Camera-type eye (tissue), 1 donor: Measurements from ENCODE around the gene TMEM40. TPM values are rescaled to one million over a fixed set of nuclear protein-coding genes. Genes with fewer than 3 reads are reported as not detected.

Source experiments
- total RNA-seq: library from RNA; depleted of rRNA; stranded (reverse); fragments of >200 nt; gene quantifications from one replicate; pipeline ENCODE4 v1.2.3, GENCODE V29; 2014

Gene TMEM40, protein sequence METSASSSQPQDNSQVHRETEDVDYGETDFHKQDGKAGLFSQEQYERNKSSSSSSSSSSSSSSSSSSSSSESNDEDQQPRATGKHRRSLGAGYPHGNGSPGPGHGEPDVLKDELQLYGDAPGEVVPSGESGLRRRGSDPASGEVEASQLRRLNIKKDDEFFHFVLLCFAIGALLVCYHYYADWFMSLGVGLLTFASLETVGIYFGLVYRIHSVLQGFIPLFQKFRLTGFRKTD
- 0.82 TPM for total RNA-seq

DNA sequence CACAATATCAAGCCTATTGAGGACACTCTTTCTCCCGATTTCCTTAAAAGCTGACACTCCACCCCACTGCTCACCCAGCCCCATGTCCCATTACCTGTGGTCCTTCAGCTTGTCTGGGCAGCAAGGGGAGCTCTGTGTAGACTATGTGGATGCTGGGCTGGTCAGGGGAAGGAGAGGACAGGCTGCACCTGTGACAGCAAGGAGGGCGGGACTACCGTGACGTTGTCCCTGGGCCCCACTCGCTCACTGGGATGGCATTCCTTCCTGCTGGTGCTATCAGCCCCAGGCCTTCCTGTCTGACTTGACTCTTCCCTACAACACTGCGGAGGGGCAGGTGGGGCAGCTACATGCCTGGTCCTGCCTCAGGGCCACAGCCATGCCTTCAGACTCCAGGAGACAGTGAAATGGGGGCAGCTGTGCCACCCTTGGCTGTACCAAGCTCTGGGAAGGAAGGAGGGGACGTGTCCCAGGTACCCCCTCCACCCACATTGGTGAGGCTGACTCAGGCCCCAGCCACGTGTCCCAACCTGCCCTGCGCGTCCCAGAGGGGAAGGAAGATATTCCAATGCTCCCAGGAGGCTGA is at the start of gene TMEM40:
TMEM40 (minus strand) TSS at position 163 of the 583 bp plus-strand sequence. CDS start 9,427 bp downstream, outside the sequence.

DNA sequence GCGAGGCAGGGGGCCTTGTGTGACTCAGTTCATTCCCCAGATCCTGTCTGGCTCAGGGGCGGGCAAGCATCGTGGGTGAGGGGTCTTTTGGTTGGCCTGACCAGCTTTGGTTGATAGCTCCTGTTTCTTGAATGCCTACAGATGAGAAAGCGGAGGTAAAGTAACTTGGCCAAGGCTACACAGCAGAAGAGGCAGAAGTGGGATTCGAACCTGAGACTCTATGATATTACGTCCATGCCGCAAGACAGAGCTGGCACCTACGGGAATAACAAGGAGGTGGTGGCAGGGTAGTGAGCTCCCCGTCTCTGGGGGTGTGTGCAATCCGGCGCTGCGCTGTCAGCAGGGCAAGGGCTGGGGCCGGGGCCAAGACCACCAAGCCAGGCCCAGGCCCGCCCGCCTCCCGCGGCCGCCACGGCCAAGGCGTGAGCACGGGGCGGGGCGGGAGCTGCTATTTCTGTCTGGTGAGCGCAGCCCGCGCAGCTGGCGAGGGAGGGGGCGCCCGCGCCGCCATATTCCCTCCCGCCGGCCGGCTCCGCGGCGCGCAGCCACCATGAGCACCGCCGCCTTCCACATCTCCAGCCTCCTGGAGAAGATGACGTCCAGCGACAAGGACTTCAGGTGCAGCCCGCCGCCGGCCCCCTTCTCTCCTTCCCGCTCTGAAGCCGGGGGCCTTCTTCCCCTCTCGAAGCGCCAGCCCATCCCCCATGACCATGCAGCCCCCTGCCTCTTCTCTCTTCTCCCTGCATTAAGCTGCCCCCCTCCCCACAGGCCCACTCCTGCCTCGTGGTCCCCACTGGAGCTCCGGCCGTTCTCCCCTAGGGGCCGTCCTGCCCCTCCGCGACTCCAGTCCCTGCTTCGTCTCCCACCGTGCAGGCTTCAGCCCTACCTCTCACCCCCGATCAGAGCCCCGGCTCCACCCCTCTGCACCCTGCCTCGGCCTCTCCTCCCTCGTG is 37.4 kb upstream of the TMEM40 start, which contains the start of gene CAND2:
CAND2 (plus strand) TSS at position 510 of the 953 bp plus-strand sequence; CDS start at position 551, 41 bp downstream.

Other genes starting within 250 kb of the TMEM40 start
- not detected for gene MKRN2OS, start 213.8 kb downstream of the TMEM40 start, total RNA-seq
- 51.4 TPM for gene MKRN2, start 202.2 kb downstream of the TMEM40 start, total RNA-seq
- 156 TPM for gene RAF1, start 95.1 kb downstream of the TMEM40 start, total RNA-seq
- gene CAND2, start 37.4 kb upstream of the TMEM40 start, total RNA-seq: 17.7 TPM
- gene RPL32, start 82.3 kb upstream of the TMEM40 start, total RNA-seq: 493 TPM